ENCODE measurements around the gene EIF4A3. TPM values are rescaled to one million over a fixed set of nuclear protein-coding genes. Genes with fewer than 3 reads are reported as not detected.

Gene EIF4A3
- total and polyA plus RNA-seq, 9 of the 15 experiments (the other 6 are each of a cell fraction or from before 2014, with no cell fraction given): 62.7 to 171 (median 127) TPM

DNA sequence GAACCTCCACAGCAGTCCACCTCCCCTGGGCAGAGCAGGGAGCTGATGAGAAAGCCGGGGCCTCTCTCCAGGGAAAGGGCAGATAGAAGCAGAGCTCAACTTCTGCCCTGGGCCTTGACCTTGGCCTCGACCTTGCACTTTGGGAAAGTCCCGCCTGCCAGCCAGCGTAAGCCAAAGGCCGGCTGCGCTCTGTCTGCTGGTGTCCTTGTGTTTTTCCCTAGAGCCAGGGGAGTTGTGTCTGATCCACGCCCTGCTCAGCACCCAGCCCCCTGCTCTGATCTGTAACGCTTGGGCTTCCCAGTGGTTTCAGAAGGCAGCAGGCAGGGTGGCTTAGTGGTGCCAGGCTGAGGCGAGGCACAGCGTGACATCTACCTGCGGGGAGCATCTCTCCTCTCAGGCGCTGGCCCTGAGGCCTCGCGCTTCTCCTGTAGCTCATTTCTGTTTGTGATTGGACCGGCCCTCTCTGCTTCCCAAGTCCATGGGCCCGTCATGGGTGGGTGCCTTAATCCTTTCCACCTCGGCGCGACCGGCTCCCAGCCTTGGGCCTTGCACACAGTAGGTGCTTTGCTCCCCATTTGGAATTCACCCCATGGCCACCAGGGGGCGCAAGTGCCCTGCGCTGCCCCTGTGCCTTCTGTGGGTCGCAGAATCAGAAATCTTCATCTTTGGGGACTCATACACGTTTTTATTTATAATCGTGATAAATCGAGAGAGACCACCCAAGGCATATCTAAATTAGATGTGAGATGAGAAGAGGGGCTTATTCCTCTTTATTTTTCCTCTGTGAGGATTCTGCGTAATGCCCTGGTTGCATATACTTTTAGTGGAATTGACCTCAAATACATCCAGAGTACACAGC, 49.0 kb upstream of the EIF4A3 start (continued):
- TF ChIP-seq, protein P1, sequence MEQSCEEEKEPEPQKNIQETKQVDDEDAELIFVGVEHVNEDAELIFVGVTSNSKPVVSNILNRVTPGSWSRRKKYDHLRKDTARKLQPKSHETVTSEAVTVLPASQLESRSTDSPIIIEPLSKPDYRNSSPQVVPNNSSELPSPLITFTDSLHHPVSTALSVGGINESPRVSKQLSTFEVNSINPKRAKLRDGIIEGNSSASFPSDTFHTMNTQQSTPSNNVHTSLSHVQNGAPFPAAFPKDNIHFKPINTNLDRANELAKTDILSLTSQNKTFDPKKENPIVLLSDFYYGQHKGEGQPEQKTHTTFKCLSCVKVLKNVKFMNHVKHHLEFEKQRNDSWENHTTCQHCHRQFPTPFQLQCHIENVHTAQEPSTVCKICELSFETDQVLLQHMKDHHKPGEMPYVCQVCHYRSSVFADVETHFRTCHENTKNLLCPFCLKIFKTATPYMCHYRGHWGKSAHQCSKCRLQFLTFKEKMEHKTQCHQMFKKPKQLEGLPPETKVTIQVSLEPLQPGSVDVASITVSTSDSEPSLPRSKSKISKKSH (CRISPR knock-in tag; IDR thresholded peaks at IDR 0.05): no peak
- TF ChIP-seq, protein P2, sequence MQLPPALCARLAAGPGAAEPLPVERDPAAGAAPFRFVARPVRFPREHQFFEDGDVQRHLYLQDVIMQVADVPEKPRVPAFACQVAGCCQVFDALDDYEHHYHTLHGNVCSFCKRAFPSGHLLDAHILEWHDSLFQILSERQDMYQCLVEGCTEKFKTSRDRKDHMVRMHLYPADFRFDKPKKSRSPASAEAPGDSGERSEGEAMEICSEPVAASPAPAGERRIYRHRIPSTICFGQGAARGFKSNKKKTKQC (CRISPR knock-in tag; IDR thresholded peaks at IDR 0.05): no peak
- TF ChIP-seq FUS (optimal IDR thresholded peaks at IDR 0.05; ENCODE audit: low read depth, low read length) (no peak), CHD1 (IDR thresholded peaks at IDR 0.05; ENCODE audit: low read length) (no peak), FOSL1 (tag; conservative IDR thresholded peaks at IDR 0.05) (no peak)
- TF ChIP-seq, protein P3, sequence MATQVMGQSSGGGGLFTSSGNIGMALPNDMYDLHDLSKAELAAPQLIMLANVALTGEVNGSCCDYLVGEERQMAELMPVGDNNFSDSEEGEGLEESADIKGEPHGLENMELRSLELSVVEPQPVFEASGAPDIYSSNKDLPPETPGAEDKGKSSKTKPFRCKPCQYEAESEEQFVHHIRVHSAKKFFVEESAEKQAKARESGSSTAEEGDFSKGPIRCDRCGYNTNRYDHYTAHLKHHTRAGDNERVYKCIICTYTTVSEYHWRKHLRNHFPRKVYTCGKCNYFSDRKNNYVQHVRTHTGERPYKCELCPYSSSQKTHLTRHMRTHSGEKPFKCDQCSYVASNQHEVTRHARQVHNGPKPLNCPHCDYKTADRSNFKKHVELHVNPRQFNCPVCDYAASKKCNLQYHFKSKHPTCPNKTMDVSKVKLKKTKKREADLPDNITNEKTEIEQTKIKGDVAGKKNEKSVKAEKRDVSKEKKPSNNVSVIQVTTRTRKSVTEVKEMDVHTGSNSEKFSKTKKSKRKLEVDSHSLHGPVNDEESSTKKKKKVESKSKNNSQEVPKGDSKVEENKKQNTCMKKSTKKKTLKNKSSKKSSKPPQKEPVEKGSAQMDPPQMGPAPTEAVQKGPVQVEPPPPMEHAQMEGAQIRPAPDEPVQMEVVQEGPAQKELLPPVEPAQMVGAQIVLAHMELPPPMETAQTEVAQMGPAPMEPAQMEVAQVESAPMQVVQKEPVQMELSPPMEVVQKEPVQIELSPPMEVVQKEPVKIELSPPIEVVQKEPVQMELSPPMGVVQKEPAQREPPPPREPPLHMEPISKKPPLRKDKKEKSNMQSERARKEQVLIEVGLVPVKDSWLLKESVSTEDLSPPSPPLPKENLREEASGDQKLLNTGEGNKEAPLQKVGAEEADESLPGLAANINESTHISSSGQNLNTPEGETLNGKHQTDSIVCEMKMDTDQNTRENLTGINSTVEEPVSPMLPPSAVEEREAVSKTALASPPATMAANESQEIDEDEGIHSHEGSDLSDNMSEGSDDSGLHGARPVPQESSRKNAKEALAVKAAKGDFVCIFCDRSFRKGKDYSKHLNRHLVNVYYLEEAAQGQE (IDR thresholded peaks at IDR 0.05; ENCODE audit: borderline replicate concordance): peak; percentile 87
- TF ChIP-seq, protein P3 (CRISPR knock-in tag; IDR thresholded peaks at IDR 0.05; ENCODE audit: low read depth): no peak
- TF ChIP-seq, protein P4, sequence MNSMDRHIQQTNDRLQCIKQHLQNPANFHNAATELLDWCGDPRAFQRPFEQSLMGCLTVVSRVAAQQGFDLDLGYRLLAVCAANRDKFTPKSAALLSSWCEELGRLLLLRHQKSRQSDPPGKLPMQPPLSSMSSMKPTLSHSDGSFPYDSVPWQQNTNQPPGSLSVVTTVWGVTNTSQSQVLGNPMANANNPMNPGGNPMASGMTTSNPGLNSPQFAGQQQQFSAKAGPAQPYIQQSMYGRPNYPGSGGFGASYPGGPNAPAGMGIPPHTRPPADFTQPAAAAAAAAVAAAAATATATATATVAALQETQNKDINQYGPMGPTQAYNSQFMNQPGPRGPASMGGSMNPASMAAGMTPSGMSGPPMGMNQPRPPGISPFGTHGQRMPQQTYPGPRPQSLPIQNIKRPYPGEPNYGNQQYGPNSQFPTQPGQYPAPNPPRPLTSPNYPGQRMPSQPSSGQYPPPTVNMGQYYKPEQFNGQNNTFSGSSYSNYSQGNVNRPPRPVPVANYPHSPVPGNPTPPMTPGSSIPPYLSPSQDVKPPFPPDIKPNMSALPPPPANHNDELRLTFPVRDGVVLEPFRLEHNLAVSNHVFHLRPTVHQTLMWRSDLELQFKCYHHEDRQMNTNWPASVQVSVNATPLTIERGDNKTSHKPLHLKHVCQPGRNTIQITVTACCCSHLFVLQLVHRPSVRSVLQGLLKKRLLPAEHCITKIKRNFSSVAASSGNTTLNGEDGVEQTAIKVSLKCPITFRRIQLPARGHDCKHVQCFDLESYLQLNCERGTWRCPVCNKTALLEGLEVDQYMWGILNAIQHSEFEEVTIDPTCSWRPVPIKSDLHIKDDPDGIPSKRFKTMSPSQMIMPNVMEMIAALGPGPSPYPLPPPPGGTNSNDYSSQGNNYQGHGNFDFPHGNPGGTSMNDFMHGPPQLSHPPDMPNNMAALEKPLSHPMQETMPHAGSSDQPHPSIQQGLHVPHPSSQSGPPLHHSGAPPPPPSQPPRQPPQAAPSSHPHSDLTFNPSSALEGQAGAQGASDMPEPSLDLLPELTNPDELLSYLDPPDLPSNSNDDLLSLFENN (IDR thresholded peaks at IDR 0.05; ENCODE audit: low read depth in 2 of 2, low read length in 2 of 2): no peak
- TF ChIP-seq, protein P5, sequence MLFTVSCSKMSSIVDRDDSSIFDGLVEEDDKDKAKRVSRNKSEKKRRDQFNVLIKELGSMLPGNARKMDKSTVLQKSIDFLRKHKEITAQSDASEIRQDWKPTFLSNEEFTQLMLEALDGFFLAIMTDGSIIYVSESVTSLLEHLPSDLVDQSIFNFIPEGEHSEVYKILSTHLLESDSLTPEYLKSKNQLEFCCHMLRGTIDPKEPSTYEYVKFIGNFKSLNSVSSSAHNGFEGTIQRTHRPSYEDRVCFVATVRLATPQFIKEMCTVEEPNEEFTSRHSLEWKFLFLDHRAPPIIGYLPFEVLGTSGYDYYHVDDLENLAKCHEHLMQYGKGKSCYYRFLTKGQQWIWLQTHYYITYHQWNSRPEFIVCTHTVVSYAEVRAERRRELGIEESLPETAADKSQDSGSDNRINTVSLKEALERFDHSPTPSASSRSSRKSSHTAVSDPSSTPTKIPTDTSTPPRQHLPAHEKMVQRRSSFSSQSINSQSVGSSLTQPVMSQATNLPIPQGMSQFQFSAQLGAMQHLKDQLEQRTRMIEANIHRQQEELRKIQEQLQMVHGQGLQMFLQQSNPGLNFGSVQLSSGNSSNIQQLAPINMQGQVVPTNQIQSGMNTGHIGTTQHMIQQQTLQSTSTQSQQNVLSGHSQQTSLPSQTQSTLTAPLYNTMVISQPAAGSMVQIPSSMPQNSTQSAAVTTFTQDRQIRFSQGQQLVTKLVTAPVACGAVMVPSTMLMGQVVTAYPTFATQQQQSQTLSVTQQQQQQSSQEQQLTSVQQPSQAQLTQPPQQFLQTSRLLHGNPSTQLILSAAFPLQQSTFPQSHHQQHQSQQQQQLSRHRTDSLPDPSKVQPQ (CRISPR knock-in tag; IDR thresholded peaks at IDR 0.05; ENCODE audit: borderline replicate concordance): no peak
